K562 (cell line): Measurements from ENCODE around the gene ZMYND8. TPM values are rescaled to one million over a fixed set of nuclear protein-coding genes. Genes with fewer than 3 reads are reported as not detected.

Source experiments
- CBX1 ChIP-seq: sonication (generic); IDR thresholded peaks from 2 replicates; pipeline ENCODE4 v1.6.1; 2016; ENCODE audit warnings: antibody characterized with exemption, low read depth, mild to moderate bottlenecking
- CHD4 ChIP-seq: fragments of 200-600 bp; sonication (generic); IDR thresholded peaks from 3 replicates; pipeline ENCODE4 v1.6.1; 2012; ENCODE audit warnings: low read depth, mild to moderate bottlenecking, mixed read lengths, low read length, inconsistent platforms; ENCODE audit not compliant: insufficient read depth, insufficient replicate concordance, poor library complexity, severe bottlenecking
- FOS ChIP-seq: IDR thresholded peaks from 3 replicates; pipeline ENCODE4 v1.6.1; 2011; ENCODE audit not compliant: insufficient read length; ENCODE audit errors: extremely low read depth
- FOXP1 ChIP-seq: sonication (generic); formaldehyde crosslinking; IDR thresholded peaks from 2 replicates; pipeline ENCODE4 v1.8.0; 2022; ENCODE audit warnings: mild to moderate bottlenecking, missing genetic modification reagents
- NBN ChIP-seq: fragments of 450-650 bp; IDR thresholded peaks from 2 replicates; pipeline ENCODE4 v1.6.1; 2016; ENCODE audit warnings: low read depth, mild to moderate bottlenecking
- PTRF ChIP-seq: fragments of 450-650 bp; IDR thresholded peaks from 2 replicates; pipeline ENCODE4 v1.6.1; 2016; ENCODE audit warnings: mild to moderate bottlenecking, missing genetic modification characterization, missing compliant biosample characterization
- THRAP3 ChIP-seq: fragments of 450-650 bp; IDR thresholded peaks from 2 replicates; pipeline ENCODE4 v1.6.1; 2016; ENCODE audit warnings: mild to moderate bottlenecking, inconsistent platforms, borderline replicate concordance
- ZBTB17 ChIP-seq: fragments of 450-650 bp; formaldehyde crosslinking; IDR thresholded peaks from 2 replicates; pipeline ENCODE4 v1.4.0; 2020; ENCODE audit warnings: mild to moderate bottlenecking
- ZEB2 ChIP-seq: fragments of 450-650 bp; IDR thresholded peaks from 2 replicates; pipeline ENCODE4 v1.6.1; 2016
- ZNF431 ChIP-seq: sonication (generic); formaldehyde crosslinking; IDR thresholded peaks from 2 replicates; pipeline ENCODE4 v1.8.0; 2022; ENCODE audit warnings: mild to moderate bottlenecking, missing genetic modification reagents
- polyA plus RNA-seq, 8 experiments: library from polyadenylated mRNA; depleted of rRNA in 4 of 8; stranded (reverse) in 5 of 8; unstranded in 3 of 8; fragments of >200 nt; fragmentation: Nextera tagmentation in 2 of 8; fragmentation: Illumina TruSeq in 1 of 8; extraction: Ambion mirVana in 2 of 8; extraction: Trizol in 1 of 8; gene quantifications; 2 replicates each; pipeline versions ENCODE4 v1.2.1 to v1.2.3, GENCODE V29; 2011 to 2014; ENCODE audit warnings: inconsistent platforms in 1 of 8, missing spikeins in 1 of 8
- total RNA-seq, 7 experiments: library from RNA; depleted of rRNA in 6 of 7; stranded (reverse); fragments of >200 nt in 6 of 7; fragmentation: Illumina TruSeq in 2 of 7; extraction: Trizol in 2 of 7; gene quantifications; 2 replicates each; pipeline versions ENCODE4 v1.2.1 to v1.2.3, GENCODE V29; 2011 to 2021; ENCODE audit warnings: low replicate concordance in 1 of 7
- TF ChIP-seq, protein P1 (sequence below): fragments of 250-450 bp; sonication (Bioruptor Pico); IDR thresholded peaks from 2 replicates; pipeline ENCODE4 v1.8.0; 2022; ENCODE audit warnings: moderate library complexity, mild to moderate bottlenecking, inconsistent platforms
- TF ChIP-seq, protein P2 (sequence below), 2 experiments: fragments of 250-450 bp in 1 of 2; fragments of 450-650 bp in 1 of 2; sonication (Bioruptor Pico) in 1 of 2; IDR thresholded peaks; 2 replicates each; pipeline versions ENCODE4 v1.6.1 to v1.8.0; 2016 to 2021; ENCODE audit warnings: mild to moderate bottlenecking in 2 of 2, moderate library complexity in 2 of 2, missing compliant biosample characterization in 1 of 2, missing genetic modification characterization in 1 of 2
- TF ChIP-seq, protein P3 (sequence below): fragments of 450-650 bp; IDR thresholded peaks from 2 replicates; pipeline ENCODE4 v1.6.1; 2016

The ZMYND8 gene
- total and polyA plus RNA-seq, 9 of the 15 experiments (the other 6 are each of a cell fraction or from before 2014, with no cell fraction given): 31.8 to 148 (median 71.9) TPM

DNA sequence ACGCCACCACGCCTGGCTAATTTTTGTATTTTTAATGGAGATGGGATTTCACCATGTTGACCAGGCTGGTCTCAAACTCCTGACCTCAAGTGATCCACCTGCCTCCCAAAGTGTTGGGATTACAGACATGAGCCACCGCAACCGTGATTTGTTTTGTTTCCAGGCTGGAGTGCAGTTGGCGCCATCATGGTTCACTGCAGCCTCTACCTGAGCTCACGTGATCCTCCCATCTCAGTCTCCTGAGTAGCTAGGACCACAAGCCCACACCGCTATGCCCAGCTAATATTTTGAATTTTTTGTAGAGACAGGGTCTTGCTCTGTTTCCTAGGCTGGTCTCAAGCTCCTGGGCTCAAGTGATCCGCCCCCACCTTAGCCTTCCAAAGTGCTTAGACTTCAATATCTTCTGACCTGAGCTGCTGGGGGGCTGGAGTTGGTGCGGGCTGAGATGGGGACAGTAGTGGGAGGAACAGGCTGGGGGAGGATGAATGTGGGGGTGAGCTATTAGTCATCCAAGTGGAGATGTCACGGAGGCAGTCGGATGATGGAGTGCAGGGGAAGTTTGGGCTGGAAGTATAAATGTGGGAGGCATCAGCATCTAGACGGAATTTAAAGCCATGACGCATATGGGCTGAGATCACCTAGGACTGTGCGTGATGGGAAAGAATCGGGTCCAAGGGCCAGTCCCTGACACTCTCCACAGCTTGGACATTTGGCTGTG lies 23.1 kb upstream of the ZMYND8 start (continued):
- TF ChIP-seq NBN: no peak
- no peak for TF ChIP-seq CBX1
- TF ChIP-seq, protein P1, sequence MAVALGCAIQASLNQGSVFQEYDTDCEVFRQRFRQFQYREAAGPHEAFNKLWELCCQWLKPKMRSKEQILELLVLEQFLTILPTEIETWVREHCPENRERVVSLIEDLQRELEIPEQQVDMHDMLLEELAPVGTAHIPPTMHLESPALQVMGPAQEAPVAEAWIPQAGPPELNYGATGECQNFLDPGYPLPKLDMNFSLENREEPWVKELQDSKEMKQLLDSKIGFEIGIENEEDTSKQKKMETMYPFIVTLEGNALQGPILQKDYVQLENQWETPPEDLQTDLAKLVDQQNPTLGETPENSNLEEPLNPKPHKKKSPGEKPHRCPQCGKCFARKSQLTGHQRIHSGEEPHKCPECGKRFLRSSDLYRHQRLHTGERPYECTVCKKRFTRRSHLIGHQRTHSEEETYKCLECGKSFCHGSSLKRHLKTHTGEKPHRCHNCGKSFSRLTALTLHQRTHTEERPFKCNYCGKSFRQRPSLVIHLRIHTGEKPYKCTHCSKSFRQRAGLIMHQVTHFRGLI (CRISPR knock-in tag): no peak
- TF ChIP-seq, protein P2, sequence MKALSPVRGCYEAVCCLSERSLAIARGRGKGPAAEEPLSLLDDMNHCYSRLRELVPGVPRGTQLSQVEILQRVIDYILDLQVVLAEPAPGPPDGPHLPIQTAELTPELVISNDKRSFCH (CRISPR knock-in tag; IDR thresholded peaks at IDR 0.05): no peak
- TF ChIP-seq, protein P2 (tag; IDR thresholded peaks at IDR 0.05): no peak
- TF ChIP-seq, protein P3, sequence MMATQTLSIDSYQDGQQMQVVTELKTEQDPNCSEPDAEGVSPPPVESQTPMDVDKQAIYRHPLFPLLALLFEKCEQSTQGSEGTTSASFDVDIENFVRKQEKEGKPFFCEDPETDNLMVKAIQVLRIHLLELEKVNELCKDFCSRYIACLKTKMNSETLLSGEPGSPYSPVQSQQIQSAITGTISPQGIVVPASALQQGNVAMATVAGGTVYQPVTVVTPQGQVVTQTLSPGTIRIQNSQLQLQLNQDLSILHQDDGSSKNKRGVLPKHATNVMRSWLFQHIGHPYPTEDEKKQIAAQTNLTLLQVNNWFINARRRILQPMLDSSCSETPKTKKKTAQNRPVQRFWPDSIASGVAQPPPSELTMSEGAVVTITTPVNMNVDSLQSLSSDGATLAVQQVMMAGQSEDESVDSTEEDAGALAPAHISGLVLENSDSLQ: peak; percentile 84
- peak; percentile 85 for TF ChIP-seq ZEB2
- TF ChIP-seq THRAP3: no peak
- TF ChIP-seq FOS: peak; percentile 31
- no peak for TF ChIP-seq FOXP1 (CRISPR knock-in tag)
- TF ChIP-seq PTRF (tag): no peak
- TF ChIP-seq ZBTB17: no peak
- TF ChIP-seq ZNF431: no peak
- TF ChIP-seq CHD4: no peak
